ENCODE measurements around the gene HOXB6. TPM values are rescaled to one million over a fixed set of nuclear protein-coding genes. Genes with fewer than 3 reads are reported as not detected.
A peak's percentile ranks its signal among the peaks of the same experiment; 100 is the strongest.

Gene HOXB6
- total and polyA plus RNA-seq, 9 donors: 0.25 to 10.3 (median 1.2) TPM

DNA sequence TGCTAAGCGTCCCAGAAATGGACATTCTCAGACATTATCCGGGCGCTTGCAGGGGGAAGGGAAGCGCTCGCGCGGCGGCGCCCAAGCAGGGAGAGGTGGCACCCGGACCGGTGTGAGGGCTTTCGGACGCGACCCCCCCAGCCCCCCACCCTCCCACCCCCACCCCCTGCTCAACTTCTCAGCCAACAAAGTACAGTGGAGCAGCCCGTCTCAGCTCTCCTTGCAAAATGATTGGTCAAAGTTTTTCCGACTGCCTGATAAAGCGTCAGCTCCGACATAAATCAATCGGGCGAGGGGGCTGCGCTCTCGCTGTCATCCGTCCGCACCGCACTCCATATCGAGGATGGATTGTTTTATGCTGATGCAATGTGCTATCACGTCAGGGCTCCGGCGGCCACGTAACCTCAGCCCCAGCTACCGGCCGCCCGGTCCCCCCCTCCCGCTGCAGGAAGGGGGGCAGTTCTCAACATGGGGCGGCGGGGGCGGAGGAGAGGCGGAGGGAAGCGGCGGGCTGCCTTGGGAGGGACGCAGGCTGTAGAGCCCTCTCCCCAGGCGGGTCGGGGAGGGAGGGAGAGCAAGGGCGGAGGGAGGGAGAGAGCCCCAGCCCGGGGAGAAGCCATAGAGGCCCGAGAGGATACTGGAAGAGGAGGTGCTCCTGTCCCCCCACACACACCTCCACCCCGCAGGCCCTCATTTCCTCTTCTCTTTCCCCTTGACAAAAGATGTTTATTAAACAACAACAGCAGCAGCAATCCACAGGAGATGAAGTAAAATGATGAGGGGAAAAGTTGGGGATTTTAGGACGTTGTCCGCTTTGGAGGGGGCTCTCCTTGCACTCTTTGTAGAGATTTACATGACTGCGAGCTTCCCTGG, 21.7 kb upstream of the HOXB6 start, which contains the start of gene HOXB9:
TSS of gene HOXB9 (minus strand) at position 114 of the 873 bp plus-strand sequence. CDS start at position 25, 89 bp downstream.
- no peak for DNase-seq
- peaks cover 5% of the 10 kb centered on the region for H3K27me3 ChIP-seq
- intact Hi-C loops (cut with DNase I): loop anchor here in 1 of 4 donors (10.0 kb wide), 1 partner anchor 292 kb away; no protein-coding TSS in a partner anchor
- no peaks in the 10 kb centered on the region for H3K36me3 ChIP-seq
- H3K4me3 ChIP-seq: peak within 1 kb of the TSS; percentile 33
- TF ChIP-seq CTCF (IDR thresholded peaks at IDR 0.05) (no peak), POLR2A (IDR thresholded peaks at IDR 0.05) (no peak), EP300 (IDR thresholded peaks at IDR 0.05) (no peak)
- no peaks in the 10 kb centered on the region for H3K9me3 ChIP-seq
- WGBS, 3 donors: 1 to 3% (median 2%) methylated on average over 41 to 50 of the region's 50 CpGs
- peaks cover 2% of the 10 kb centered on the region for H3K4me1 ChIP-seq (ENCODE audit: insufficient read depth)
- no peak within 1 kb of the TSS for H3K27ac ChIP-seq

DNA sequence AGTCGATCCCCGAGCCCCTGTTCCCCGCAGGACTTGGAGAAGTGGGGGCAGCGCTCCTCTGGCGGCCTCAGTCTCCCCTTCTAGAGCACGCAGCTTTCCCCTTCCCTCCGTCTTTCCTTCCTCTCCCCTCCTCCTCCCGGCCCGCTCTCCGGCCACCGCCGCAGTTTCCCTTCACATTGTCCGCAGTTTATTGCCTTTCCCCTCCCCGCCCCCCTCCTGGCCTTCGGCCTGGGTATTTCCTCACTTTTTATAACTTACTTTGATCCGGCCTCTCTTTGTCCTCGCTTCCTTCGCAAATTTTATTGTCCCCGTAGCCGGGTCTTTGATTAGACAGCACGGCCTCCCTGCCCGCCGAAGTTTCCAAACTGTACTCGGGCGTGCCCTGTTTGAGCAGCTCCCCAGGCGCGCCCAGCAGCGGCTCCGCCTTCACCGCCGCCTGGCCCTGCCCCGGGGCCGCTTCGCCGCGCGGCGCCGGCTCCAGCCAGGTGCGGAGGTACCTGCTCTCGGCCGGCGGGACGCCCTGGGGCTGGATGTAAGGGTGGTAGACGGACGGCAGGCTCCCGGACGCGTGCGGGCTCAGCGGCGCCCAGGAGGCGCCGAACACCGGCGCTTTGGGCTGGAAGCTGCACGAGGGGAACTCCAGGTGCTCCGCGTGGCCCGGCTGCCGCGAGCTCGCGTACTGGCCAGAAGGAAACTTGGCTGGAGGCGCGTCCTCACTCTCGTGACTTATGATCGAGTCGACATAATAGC, 20.9 kb upstream of the HOXB6 start:
- WGBS, 3 donors: 0 to 1% (median 0%) methylated on average over 68 to 69 of the region's 69 CpGs
- no peaks in the 10 kb centered on the region for H3K9me3 ChIP-seq
- peak overlapping the region; percentile 33 for H3K4me3 ChIP-seq
- peaks cover 2% of the 10 kb centered on the region for H3K4me1 ChIP-seq (ENCODE audit: insufficient read depth)
- no peaks in the 10 kb centered on the region for H3K36me3 ChIP-seq
- intact Hi-C loops (cut with DNase I): loop anchor here in 1 of 4 donors (10.0 kb wide), 1 partner anchor 291 kb away; no protein-coding TSS in a partner anchor
- H3K27ac ChIP-seq: no peak overlapping the region
- peaks cover 8% of the 10 kb centered on the region for H3K27me3 ChIP-seq
- TF ChIP-seq EP300 (IDR thresholded peaks at IDR 0.05): no peak
- no peak for TF ChIP-seq CTCF (IDR thresholded peaks at IDR 0.05)
- TF ChIP-seq POLR2A (IDR thresholded peaks at IDR 0.05): no peak
- DNase-seq: no peak

GRCh38 chr17:48624544-48625494, 20.0 kb upstream of the HOXB6 start:
- 1 to 2% (median 2%) methylated on average over 48 to 66 of the region's 66 CpGs for WGBS, 3 donors
- TF ChIP-seq CTCF (IDR thresholded peaks at IDR 0.05): no peak
- TF ChIP-seq EP300 (IDR thresholded peaks at IDR 0.05): no peak
- TF ChIP-seq POLR2A (IDR thresholded peaks at IDR 0.05): no peak
- H3K4me3 ChIP-seq: peak overlapping the region; percentile 33
- intact Hi-C loops (cut with DNase I): loop anchor here in 1 of 4 donors (10.0 kb wide), 1 partner anchor 290 kb away; no protein-coding TSS in a partner anchor
- DNase-seq: no peak
- peaks cover 8% of the 10 kb centered on the region for H3K27me3 ChIP-seq
- H3K9me3 ChIP-seq: no peaks in the 10 kb centered on the region
- peaks cover 2% of the 10 kb centered on the region for H3K4me1 ChIP-seq (ENCODE audit: insufficient read depth)
- no peak overlapping the region for H3K27ac ChIP-seq
- no peaks in the 10 kb centered on the region for H3K36me3 ChIP-seq

Measured in ovary (tissue), 9 donors.